ENCODE data around the gene KLRF1.
"Not testable (repeated sequence)": the region's sequence is repeated elsewhere in the genome, so short reads cannot be mapped to it uniquely, and the experiment has no call there.

The KLRF1 gene

DNA sequence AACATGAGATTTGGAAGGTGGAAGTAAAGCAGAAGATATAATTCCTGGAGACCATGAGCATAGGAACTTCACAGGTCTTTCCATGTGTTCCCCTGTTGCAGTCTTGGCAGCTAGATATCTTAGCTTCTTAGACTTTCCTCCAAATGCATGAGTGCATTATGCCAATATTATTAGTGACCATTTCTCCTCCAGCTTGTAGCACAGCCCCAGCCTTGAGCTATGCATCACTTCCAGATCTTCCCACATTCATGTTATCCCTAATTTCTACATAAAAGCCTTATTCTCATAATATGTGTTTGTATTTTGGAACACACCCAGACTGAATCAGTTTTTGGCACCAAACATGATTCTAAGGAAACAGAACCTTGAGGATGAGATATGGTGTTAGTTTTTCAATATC lies 30.9 kb downstream of the KLRF1 start:
- Histone ChIP-seq H3K9ac (ENCODE audit: low read depth, low read length) (no peak overlapping the region), H3K36me3 (ENCODE audit: insufficient read depth, low read depth, low read length) (no peaks in the 10 kb centered on the region), H3K27me3 (ENCODE audit: insufficient read depth, low read length) (no peaks in the 10 kb centered on the region), H3K4me3 (ENCODE audit: low read length) (no peak overlapping the region), H3K4me1 (ENCODE audit: insufficient read depth, low read length) (no peaks in the 10 kb centered on the region), H3K9me3 (ENCODE audit: insufficient read depth, low read depth, low read length) (no peaks in the 10 kb centered on the region), H3K27ac (ENCODE audit: low read length) (no peak overlapping the region)

DNA sequence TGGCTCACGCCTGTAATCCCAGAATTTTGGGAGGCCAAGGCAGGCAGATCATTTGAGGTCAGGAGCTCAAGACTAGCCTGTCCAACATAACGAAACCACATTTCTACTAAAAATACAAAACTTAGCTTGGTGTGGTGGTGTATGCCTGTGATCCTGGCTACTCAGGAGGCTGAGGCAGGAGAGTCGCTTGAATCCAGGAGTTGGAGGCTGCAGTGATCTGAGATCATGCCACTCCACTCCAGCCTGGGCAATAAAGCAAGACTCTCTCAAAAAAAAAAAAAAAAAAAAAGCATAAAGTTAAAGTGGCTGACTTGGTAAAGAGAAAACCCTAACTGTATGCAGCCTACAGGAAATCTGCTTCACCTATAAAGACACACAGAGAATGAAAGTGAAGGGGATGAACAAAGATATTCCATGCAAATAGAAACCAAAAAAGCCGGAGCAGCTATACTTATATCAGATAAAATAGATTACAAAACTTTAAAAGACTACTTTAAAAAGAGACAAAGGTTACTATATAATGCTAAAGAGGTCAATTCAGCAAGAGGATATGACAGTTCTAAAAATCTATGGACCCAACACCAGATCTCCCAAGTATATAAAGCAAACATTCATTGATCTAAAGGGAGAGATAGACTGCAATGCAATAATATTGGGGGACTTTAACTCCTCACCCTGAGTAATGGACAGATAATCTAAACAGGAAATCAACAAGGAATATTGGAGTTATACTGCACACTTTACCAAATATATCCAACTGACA lies 37.8 kb downstream of the KLRF1 start:
- Histone ChIP-seq H3K4me1 (ENCODE audit: insufficient read depth, low read length) (peaks cover 10% of the 10 kb centered on the region; the same call in 1 of the 2 replicates), H3K4me3 (ENCODE audit: low read length) (no peak overlapping the region), H3K9ac (ENCODE audit: low read depth, low read length) (no peak overlapping the region), H3K36me3 (ENCODE audit: insufficient read depth, low read depth, low read length) (no peaks in the 10 kb centered on the region), H3K9me3 (ENCODE audit: insufficient read depth, low read depth, low read length) (no peaks in the 10 kb centered on the region), H3K27ac (ENCODE audit: low read length) (no peak overlapping the region), H3K27me3 (ENCODE audit: insufficient read depth, low read length) (no peaks in the 10 kb centered on the region)

DNA sequence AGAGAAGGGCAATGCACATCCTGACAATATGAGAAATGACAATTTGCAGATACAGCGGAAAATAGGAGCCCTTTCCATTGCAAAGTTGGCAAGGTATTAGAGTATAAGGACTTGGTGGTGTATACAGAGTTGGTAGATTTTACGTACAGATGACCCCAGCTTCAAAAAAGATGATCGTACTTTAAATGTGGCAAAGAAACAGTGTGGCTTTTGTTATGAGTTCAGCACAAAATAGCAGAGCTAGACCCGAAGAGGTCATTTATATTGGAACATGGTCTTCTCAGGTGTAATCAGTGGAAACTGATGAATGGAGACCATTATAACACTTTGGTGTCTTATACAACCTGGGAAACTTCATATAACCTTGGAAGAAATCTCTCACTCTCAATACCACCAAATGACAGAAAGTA lies 39.6 kb downstream of the KLRF1 start:
- no peak overlapping the region for H3K27ac ChIP-seq (ENCODE audit: low read length)
- H3K36me3 ChIP-seq (ENCODE audit: insufficient read depth, low read depth, low read length), result no peaks in the 10 kb centered on the region
- peaks cover 10% of the 10 kb centered on the region; the same call in 1 of the 2 replicates for H3K4me1 ChIP-seq (ENCODE audit: insufficient read depth, low read length)
- H3K9ac ChIP-seq (ENCODE audit: low read depth, low read length), result no peak overlapping the region
- H3K27me3 ChIP-seq (ENCODE audit: insufficient read depth, low read length), result no peaks in the 10 kb centered on the region
- no peaks in the 10 kb centered on the region for H3K9me3 ChIP-seq (ENCODE audit: insufficient read depth, low read depth, low read length)
- no peak overlapping the region for H3K4me3 ChIP-seq (ENCODE audit: low read length)

DNA sequence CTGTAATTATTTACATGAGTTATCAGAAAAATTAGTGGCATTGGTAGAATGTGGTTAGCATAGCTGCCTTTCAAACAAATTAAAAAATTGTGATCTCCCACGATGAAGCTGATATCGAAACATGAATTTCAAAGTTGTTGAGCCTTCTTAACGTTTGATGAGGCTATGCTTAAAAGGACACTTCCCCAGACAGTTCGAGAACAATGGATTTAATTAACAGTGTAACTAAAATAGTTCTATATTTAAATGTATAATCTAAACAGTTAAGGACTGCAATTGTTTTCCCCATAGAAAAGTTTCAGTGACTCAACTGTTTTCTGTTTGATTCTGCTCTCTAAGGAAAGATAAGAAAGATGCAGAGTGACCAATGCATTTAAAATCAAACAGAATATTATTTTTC lies 40.2 kb downstream of the KLRF1 start:
- no peaks in the 10 kb centered on the region for H3K27me3 ChIP-seq (ENCODE audit: insufficient read depth, low read length)
- no peak overlapping the region for H3K9ac ChIP-seq (ENCODE audit: low read depth, low read length)
- peaks cover 10% of the 10 kb centered on the region; the same call in 1 of the 2 replicates for H3K4me1 ChIP-seq (ENCODE audit: insufficient read depth, low read length)

DNA sequence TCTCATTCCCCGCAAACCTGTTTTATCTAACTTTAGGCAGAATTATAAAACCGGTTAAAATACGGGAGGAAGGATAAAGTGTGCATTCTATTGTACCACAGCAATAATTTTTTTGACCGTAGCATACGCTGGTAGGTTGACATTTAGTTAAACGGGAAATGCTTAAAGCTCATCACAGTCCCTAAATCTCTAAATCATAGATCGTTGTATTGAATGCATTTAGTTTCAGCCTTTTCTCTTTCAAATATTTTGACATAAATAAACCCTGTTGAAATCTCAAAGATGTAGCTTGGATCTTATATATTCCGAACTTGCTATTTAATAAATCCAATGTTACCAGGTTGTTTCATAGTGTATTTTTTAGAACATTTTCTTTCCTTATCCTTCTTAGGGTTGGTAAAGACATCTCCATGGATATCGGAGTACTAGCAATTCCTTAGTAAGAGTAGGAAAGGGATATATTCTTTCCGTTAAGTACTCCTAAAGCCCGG lies 41.1 kb downstream of the KLRF1 start:
- peaks cover 10% of the 10 kb centered on the region; the same call in 1 of the 2 replicates for H3K4me1 ChIP-seq (ENCODE audit: insufficient read depth, low read length)
- H3K9ac ChIP-seq (ENCODE audit: low read depth, low read length), result no peak overlapping the region
- no peak overlapping the region for H3K27ac ChIP-seq (ENCODE audit: low read length)
- no peaks in the 10 kb centered on the region for H3K9me3 ChIP-seq (ENCODE audit: insufficient read depth, low read depth, low read length)
- no peaks in the 10 kb centered on the region for H3K27me3 ChIP-seq (ENCODE audit: insufficient read depth, low read length)
- no peaks in the 10 kb centered on the region for H3K36me3 ChIP-seq (ENCODE audit: insufficient read depth, low read depth, low read length)
- no peak overlapping the region for H3K4me3 ChIP-seq (ENCODE audit: low read length)

More for the DNA sequence above, 40.2 kb downstream of the KLRF1 start:
- H3K27ac ChIP-seq (ENCODE audit: low read length), result no peak overlapping the region
- H3K4me3 ChIP-seq (ENCODE audit: low read length), result no peak overlapping the region
- no peaks in the 10 kb centered on the region for H3K36me3 ChIP-seq (ENCODE audit: insufficient read depth, low read depth, low read length)
- no peaks in the 10 kb centered on the region for H3K9me3 ChIP-seq (ENCODE audit: insufficient read depth, low read depth, low read length)

DNA sequence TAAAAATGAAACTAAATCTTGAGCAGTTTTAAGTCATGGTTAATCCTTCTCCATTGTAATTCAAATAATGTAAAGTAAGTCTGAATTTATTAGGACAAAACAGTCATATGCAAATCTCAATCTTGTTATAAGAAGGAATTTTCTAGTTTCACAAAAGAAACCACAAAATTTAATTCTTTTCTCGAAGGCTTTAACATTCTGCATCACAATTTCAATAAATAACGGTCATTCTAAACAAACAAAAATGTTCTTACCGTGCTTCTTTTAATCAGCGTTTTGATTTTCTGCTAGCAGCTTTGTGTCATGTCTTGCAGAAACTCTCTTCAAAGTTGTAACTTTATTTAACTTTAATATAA lies 41.6 kb downstream of the KLRF1 start:
- no peak overlapping the region for H3K9ac ChIP-seq (ENCODE audit: low read depth, low read length)
- H3K27me3 ChIP-seq (ENCODE audit: insufficient read depth, low read length), result no peaks in the 10 kb centered on the region
- H3K4me1 ChIP-seq (ENCODE audit: insufficient read depth, low read length), result peaks cover 10% of the 10 kb centered on the region; the same call in 1 of the 2 replicates
- H3K9me3 ChIP-seq (ENCODE audit: insufficient read depth, low read depth, low read length), result no peaks in the 10 kb centered on the region
- no peaks in the 10 kb centered on the region for H3K36me3 ChIP-seq (ENCODE audit: insufficient read depth, low read depth, low read length)
- no peak overlapping the region for H3K27ac ChIP-seq (ENCODE audit: low read length)
- H3K4me3 ChIP-seq (ENCODE audit: low read length), result no peak overlapping the region

DNA sequence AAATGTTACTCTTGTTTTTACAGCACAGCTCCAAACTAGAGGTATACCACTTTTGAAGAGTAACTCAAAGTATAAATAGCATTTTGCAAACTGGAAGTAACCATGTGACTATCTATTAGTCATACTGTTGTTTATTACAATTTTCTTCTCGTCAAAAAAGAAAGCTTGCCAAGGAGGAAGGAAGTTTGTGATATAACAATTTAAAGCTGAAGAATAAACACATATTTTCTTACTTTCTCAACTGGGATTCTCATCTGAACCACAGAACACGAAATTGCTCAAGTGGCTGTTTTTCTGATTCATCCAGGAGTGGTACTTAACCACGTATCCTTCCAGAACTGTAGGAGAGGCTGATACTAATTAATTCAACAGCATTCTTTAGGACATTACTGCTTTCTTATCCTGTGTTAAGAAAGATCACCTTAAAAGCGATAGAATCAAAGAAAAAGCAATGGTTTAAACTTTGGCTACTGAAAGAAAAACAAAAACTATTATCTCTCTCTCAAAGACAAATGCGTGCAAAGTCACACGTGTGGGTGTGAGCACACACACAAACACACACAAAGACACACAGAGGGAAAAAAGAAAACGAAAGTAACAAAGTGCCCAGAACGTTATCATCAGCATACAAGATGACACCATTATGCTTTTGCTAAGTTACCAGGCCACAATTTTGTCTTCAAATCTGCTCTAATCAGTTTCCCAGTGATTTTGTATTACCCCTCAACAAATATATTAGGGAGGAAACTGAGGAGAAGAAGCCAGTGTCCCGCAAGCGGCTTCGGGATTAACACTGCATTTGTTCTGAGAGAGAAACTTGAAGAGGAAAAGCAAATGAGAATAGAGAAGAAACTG lies 42.3 kb downstream of the KLRF1 start, which contains the start of gene CLEC2B:
CLEC2B (minus strand) TSS at position 48 of the 855 bp plus-strand sequence.
- H3K27ac ChIP-seq (ENCODE audit: low read length), result no peak within 1 kb of the TSS
- H3K4me3 ChIP-seq (ENCODE audit: low read length), result no peak within 1 kb of the TSS
- H3K9me3 ChIP-seq (ENCODE audit: insufficient read depth, low read depth, low read length), result no peaks in the 10 kb centered on the region
- no peak within 1 kb of the TSS for H3K9ac ChIP-seq (ENCODE audit: low read depth, low read length)
- H3K4me1 ChIP-seq (ENCODE audit: insufficient read depth, low read length), result peaks cover 10% of the 10 kb centered on the region; the same call in 1 of the 2 replicates
- no peaks in the 10 kb centered on the region for H3K27me3 ChIP-seq (ENCODE audit: insufficient read depth, low read length)
- H3K36me3 ChIP-seq (ENCODE audit: insufficient read depth, low read depth, low read length), result no peaks in the 10 kb centered on the region

DNA sequence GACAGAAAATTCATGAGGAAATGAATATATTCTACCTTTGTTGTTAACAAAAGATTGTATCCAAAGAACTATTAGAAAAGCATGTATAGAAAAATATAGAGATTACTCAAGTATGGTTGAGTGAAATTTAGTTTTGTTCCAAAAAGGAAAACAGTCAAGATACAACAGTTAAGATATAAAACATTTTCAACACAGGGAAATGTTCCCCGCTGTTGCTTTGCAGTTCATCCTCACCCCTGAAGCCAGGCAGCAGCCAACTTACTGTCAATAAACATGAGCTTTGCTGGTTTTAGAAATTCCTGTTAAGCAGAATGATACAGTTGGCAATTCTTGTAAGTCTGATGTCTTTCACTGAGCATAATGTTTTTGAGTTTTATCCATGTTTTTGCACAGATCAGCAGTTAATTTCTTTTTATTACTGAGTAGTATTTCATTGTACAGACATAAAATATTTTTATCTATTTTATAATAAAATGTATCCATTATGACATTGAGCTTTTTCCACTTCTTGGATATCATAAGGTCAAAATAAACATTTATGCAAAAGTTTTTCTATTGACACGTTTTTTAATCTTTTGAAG lies 43.1 kb downstream of the KLRF1 start:
- Histone ChIP-seq H3K4me3 (ENCODE audit: low read length) (no peak overlapping the region), H3K4me1 (ENCODE audit: insufficient read depth, low read length) (peaks cover 10% of the 10 kb centered on the region; the same call in 1 of the 2 replicates), H3K36me3 (ENCODE audit: insufficient read depth, low read depth, low read length) (no peaks in the 10 kb centered on the region), H3K27ac (ENCODE audit: low read length) (no peak overlapping the region), H3K9me3 (ENCODE audit: insufficient read depth, low read depth, low read length) (no peaks in the 10 kb centered on the region), H3K27me3 (ENCODE audit: insufficient read depth, low read length) (no peaks in the 10 kb centered on the region), H3K9ac (ENCODE audit: low read depth, low read length) (no peak overlapping the region)

DNA sequence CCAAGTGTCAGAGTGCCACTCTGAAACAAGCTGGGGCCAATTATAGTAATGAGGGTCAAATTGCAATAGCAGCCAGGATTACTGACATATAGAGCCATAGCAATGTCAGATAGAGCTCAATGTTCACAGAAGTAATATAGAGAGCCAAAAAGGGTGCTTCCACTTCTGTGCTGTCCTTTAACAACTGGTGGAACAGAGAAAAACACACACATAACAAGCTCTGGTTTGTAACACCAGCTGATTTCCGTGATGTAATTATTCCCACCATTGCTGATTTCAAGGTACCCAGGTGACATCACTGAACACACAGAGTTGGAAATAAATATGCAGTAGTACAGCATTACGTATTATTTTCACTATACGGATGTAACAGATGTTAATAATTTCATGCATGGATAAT lies 44.9 kb downstream of the KLRF1 start:
- H3K27me3 ChIP-seq (ENCODE audit: insufficient read depth, low read length), result no peaks in the 10 kb centered on the region
- H3K4me3 ChIP-seq (ENCODE audit: low read length), result no peak overlapping the region
- H3K27ac ChIP-seq (ENCODE audit: low read length), result no peak overlapping the region
- no peaks in the 10 kb centered on the region for H3K36me3 ChIP-seq (ENCODE audit: insufficient read depth, low read depth, low read length)
- no peaks in the 10 kb centered on the region for H3K9me3 ChIP-seq (ENCODE audit: insufficient read depth, low read depth, low read length)
- no peak overlapping the region for H3K9ac ChIP-seq (ENCODE audit: low read depth, low read length)
- H3K4me1 ChIP-seq (ENCODE audit: insufficient read depth, low read length), result peaks cover 10% of the 10 kb centered on the region; the same call in 1 of the 2 replicates

DNA sequence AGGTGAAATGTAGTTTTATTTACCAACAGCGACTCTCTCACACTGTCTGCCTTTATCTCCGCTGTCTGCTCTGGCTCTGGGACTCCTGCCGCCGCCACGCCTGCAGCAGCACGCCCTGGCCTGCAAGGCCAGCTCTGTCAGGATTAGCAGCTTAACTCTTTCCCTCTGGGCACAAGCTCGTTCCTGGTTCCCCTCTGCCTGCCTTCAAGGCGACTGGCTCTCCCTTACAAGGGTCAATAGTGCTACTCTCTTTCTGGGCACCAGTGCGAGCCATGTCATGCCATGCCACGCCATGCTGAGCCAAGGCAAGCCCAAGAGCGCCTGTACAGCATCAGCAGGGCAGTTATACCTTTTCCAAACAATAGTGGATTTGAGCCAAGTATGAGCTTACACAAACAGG lies 45.5 kb downstream of the KLRF1 start:
- Histone ChIP-seq H3K27ac (ENCODE audit: low read length) (no peak overlapping the region), H3K4me3 (ENCODE audit: low read length) (no peak overlapping the region), H3K27me3 (ENCODE audit: insufficient read depth, low read length) (no peaks in the 10 kb centered on the region), H3K9me3 (ENCODE audit: insufficient read depth, low read depth, low read length) (no peaks in the 10 kb centered on the region), H3K4me1 (ENCODE audit: insufficient read depth, low read length) (peaks cover 10% of the 10 kb centered on the region; the same call in 1 of the 2 replicates), H3K36me3 (ENCODE audit: insufficient read depth, low read depth, low read length) (no peaks in the 10 kb centered on the region), H3K9ac (ENCODE audit: low read depth, low read length) (no peak overlapping the region)

DNA sequence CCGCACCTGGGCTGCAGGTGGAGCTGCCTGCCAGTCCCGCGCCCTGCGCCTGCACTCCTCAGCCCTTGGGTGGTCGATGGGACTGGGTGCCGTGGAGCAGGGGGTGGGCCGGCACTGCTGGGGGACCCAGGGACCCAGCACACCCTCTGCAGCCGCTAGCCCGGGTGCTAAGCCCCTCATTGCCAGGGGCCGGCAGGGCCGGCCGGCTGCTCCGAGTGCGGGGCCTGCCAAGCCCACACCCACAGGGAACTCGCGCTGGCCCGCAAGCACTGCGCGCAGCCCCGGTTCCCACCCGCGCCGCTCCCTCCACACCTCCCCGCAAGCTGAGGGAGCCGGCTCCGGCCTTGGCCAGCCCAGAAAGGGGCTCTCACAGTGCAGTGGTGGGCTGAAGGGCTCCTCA lies 48.8 kb downstream of the KLRF1 start:
- not testable (repeated sequence) for H3K9me3 ChIP-seq (ENCODE audit: insufficient read depth, low read depth, low read length); H3K36me3 ChIP-seq (ENCODE audit: insufficient read depth, low read depth, low read length); H3K27me3 ChIP-seq (ENCODE audit: insufficient read depth, low read length); H3K4me1 ChIP-seq (ENCODE audit: insufficient read depth, low read length); H3K27ac ChIP-seq (ENCODE audit: low read length); H3K4me3 ChIP-seq (ENCODE audit: low read length); H3K9ac ChIP-seq (ENCODE audit: low read depth, low read length)

Measured in iPS-20b (cell line).